Liver (tissue), 9 donors: ENCODE results near the gene PRRC2A. TPM values are rescaled to one million over a fixed set of nuclear protein-coding genes. Genes with fewer than 3 reads are reported as not detected.
A peak's percentile ranks its signal among the peaks of the same experiment; 100 is the strongest.

ENCODE experiments used
- DNase-seq: peaks from one replicate; pipeline ENCODE4 v3.0.0-alpha.2; 2017; ENCODE audit warnings: low spot score
- H3K27ac ChIP-seq, 2 donors: one replicate each; pipeline ENCODE4 v1.7.0; 2013; ENCODE audit warnings: inconsistent platforms in 2 of 2, low read length in 2 of 2, control low read depth in 1 of 2, low read depth in 1 of 2, mild to moderate bottlenecking in 1 of 2
- H3K27me3 ChIP-seq, 4 donors: one replicate each; pipeline versions ENCODE4 v1.6.1 to v1.7.0; 2013; ENCODE audit warnings: low read length in 3 of 4, inconsistent platforms in 1 of 4, mild to moderate bottlenecking in 1 of 4, moderate library complexity in 1 of 4; ENCODE audit not compliant: control insufficient read depth in 4 of 4, insufficient read depth in 4 of 4
- H3K36me3 ChIP-seq, 4 donors: one replicate each; pipeline versions ENCODE4 v1.6.1 to v1.7.0; 2013; ENCODE audit warnings: low read length in 3 of 4, mild to moderate bottlenecking in 3 of 4, low read depth in 1 of 4, moderate library complexity in 1 of 4; ENCODE audit not compliant: control insufficient read depth in 4 of 4, insufficient read depth in 3 of 4
- H3K4me1 ChIP-seq, 4 donors: one replicate each; pipeline versions ENCODE4 v1.6.1 to v1.7.0; 2013; ENCODE audit warnings: low read length in 3 of 4, mild to moderate bottlenecking in 3 of 4, moderate library complexity in 1 of 4; ENCODE audit not compliant: control insufficient read depth in 4 of 4, insufficient read depth in 4 of 4
- H3K4me3 ChIP-seq, 3 donors: one replicate each; pipeline versions ENCODE4 v1.6.1 to v1.7.0; 2013; ENCODE audit warnings: low read length in 3 of 3, control low read depth in 1 of 3, low read depth in 1 of 3, mild to moderate bottlenecking in 1 of 3
- H3K9ac ChIP-seq, 2 donors: one replicate each; pipeline ENCODE4 v1.7.0; 2013; ENCODE audit warnings: low read length in 2 of 2, mild to moderate bottlenecking in 2 of 2, moderate library complexity in 2 of 2, control low read depth in 1 of 2, low read depth in 1 of 2
- H3K9me3 ChIP-seq, 4 donors: one replicate each; pipeline versions ENCODE4 v1.6.1 to v1.7.0; 2013; ENCODE audit warnings: low read length in 3 of 4; ENCODE audit not compliant: control insufficient read depth in 4 of 4
- EGR1 ChIP-seq, 2 donors: IDR thresholded peaks; 2 replicates each; pipeline ENCODE4 v1.6.1; 2016 to 2018; ENCODE audit warnings: antibody characterized with exemption in 2 of 2, low read depth in 2 of 2
- HNF4A ChIP-seq, 2 donors: conservative IDR thresholded peaks; 2 replicates each; pipeline ENCODE4 v1.6.1; 2016; ENCODE audit warnings: antibody characterized with exemption in 2 of 2, mild to moderate bottlenecking in 2 of 2
- JUND ChIP-seq, 2 donors: IDR thresholded peaks; 2 replicates each; pipeline ENCODE4 v1.6.1; 2016; ENCODE audit warnings: antibody characterized with exemption in 2 of 2
- RAD21 ChIP-seq, 2 donors: IDR thresholded peaks; 2 replicates each; pipeline ENCODE4 v1.6.1; 2016; ENCODE audit warnings: antibody characterized with exemption in 2 of 2, mild to moderate bottlenecking in 2 of 2
- SP1 ChIP-seq: IDR thresholded peaks from 2 replicates; pipeline ENCODE4 v1.6.1; 2018; ENCODE audit warnings: antibody characterized with exemption, mild to moderate bottlenecking
- WGBS: extraction: QIAGEN DNeasy Blood & Tissue Kit; methylation state at CpG from one replicate; pipeline ENCODE4 v1.1.7; 2013; 5-methylcytosine and 5-hydroxymethylcytosine counted together
- polyA plus RNA-seq, 2 donors: library from polyadenylated mRNA; stranded (reverse) in 1 of 2; unstranded in 1 of 2; fragments of 200-250 nt in 1 of 2; fragments of >200 nt in 1 of 2; fragmentation: Nextera tagmentation in 1 of 2; extraction: Ambion mirVana in 1 of 2; gene quantifications; one replicate each; pipeline versions ENCODE4 v1.2.1 to v1.2.3, GENCODE V29; 2013 to 2015
- total RNA-seq, 2 donors: library from RNA; depleted of rRNA; stranded (reverse); fragments of >200 nt; gene quantifications; one replicate each; pipeline ENCODE4 v1.2.3, GENCODE V29; 2014
- TF ChIP-seq, protein P1 (sequence below): IDR thresholded peaks from 2 replicates; pipeline ENCODE4 v1.6.1; 2016; ENCODE audit warnings: antibody characterized with exemption, mild to moderate bottlenecking
- TF ChIP-seq, protein P2 (sequence below): IDR thresholded peaks from 2 replicates; pipeline ENCODE4 v1.6.1; 2016; ENCODE audit warnings: antibody characterized with exemption
- TF ChIP-seq, protein P3 (sequence below): fragments of 150-350 bp; IDR thresholded peaks from 2 replicates; pipeline ENCODE4 v1.5.1; 2017; ENCODE audit warnings: improper control_type of control experiment, low read depth, low read length; ENCODE audit not compliant: missing input control
- donor health status: healthy.
- donor health status: healthy.
- donor health status: healthy.
- donor health status: healthy.
- donor health status: healthy.

The PRRC2A gene
- total and polyA plus RNA-seq, 4 donors: 21.9 to 39.3 (median 29.5) TPM

DNA sequence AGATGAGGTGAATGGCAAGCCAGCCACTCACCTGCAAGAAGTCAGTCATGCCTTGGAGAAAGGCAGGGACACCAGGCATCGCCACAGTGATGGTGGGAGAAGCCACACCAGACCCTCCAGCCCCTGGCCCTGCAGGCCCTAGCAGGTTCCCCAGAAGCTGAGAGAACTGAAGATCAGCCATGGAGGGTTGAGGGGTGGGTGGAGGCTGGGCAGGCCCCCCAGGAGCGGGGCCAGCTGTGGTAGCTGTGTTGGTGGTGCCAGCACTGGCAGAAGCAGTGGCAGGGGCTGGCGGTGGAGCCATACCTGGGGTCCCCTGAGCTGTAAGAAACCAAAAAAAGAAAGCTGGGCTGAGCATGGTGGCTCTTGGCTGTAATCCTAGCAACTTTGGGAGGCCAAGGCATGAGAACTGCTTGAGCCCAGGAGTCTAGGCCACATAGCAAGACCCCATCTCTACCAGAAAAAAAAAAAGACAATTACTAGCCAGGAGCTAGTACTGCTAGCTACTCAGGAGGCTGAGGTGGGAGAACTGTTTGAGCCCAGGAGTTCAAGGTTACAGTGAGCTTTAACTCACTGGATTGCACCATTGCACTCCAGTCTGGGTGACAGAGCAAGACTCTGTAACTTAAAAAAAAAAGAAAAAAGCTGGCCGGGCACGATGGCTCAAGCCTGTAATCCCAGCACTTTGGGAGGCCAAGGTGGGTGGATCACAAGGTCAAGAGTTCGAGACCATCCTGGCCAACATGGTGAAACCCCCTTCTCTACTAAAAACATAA lies 22.5 kb downstream of the PRRC2A start:
- H3K27me3 ChIP-seq: no peaks in the 10 kb centered on the region
- H3K4me1 ChIP-seq: peaks cover 0 to 25% (median 19%) of the 10 kb centered on the region in 4 donors
- no peak overlapping the region for H3K27ac ChIP-seq
- no peak for DNase-seq
- H3K36me3 ChIP-seq: peaks cover 31 to 87% (median 66%) of the 10 kb centered on the region in 4 donors
- peak; percentile 10 for TF ChIP-seq SP1
- peak; percentile 25 for TF ChIP-seq HNF4A (conservative IDR thresholded peaks at IDR 0.05)
- TF ChIP-seq JUND (IDR thresholded peaks at IDR 0.05): no peak
- no peak for TF ChIP-seq EGR1 (IDR thresholded peaks at IDR 0.05; ENCODE audit: low read depth in 2 of 2)
- TF ChIP-seq, protein P1, sequence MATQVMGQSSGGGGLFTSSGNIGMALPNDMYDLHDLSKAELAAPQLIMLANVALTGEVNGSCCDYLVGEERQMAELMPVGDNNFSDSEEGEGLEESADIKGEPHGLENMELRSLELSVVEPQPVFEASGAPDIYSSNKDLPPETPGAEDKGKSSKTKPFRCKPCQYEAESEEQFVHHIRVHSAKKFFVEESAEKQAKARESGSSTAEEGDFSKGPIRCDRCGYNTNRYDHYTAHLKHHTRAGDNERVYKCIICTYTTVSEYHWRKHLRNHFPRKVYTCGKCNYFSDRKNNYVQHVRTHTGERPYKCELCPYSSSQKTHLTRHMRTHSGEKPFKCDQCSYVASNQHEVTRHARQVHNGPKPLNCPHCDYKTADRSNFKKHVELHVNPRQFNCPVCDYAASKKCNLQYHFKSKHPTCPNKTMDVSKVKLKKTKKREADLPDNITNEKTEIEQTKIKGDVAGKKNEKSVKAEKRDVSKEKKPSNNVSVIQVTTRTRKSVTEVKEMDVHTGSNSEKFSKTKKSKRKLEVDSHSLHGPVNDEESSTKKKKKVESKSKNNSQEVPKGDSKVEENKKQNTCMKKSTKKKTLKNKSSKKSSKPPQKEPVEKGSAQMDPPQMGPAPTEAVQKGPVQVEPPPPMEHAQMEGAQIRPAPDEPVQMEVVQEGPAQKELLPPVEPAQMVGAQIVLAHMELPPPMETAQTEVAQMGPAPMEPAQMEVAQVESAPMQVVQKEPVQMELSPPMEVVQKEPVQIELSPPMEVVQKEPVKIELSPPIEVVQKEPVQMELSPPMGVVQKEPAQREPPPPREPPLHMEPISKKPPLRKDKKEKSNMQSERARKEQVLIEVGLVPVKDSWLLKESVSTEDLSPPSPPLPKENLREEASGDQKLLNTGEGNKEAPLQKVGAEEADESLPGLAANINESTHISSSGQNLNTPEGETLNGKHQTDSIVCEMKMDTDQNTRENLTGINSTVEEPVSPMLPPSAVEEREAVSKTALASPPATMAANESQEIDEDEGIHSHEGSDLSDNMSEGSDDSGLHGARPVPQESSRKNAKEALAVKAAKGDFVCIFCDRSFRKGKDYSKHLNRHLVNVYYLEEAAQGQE: no peak
- no peak overlapping the region for H3K4me3 ChIP-seq
- H3K9me3 ChIP-seq: no peaks in the 10 kb centered on the region
- 74% methylated on average over 6 of the region's 6 CpGs for WGBS
- H3K9ac ChIP-seq: no peak overlapping the region

DNA sequence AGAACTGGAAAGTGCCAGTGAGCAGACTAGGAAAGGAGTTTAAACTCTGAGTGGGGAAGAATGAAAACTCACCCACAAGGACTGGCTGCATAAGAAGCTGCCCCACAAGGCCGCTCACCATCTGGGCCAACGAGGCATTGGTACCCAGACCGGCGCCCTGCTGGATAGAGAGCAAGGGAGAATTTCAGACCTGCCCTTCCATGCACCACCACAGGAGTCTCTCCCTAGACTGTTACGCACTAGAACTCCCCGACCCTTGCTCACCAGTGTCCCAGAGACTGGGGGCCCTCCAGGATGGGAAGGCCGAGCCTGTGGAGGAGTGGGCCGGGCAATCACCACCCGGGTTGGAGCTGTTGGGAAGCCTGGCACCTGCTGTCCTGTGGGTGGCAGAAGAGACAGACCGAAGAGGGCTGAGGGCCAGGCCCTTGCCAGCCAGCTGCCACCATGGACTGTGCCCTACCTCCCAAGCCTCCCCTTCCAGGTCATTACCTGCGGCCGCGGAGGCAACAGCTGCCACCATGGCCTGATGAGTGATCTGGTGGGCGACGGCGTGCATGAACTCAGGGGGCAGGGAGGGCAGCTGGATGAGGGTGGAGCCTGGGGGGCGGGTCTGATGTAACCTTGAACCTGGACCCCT lies 23.4 kb downstream of the PRRC2A start:
- WGBS: 62% methylated on average over 17 of the region's 17 CpGs
- no peak overlapping the region for H3K9ac ChIP-seq
- peaks cover 0 to 25% (median 19%) of the 10 kb centered on the region in 4 donors for H3K4me1 ChIP-seq
- no peak overlapping the region for H3K4me3 ChIP-seq
- H3K36me3 ChIP-seq: peaks cover 36 to 90% (median 72%) of the 10 kb centered on the region in 4 donors
- DNase-seq: no peak
- no peaks in the 10 kb centered on the region for H3K27me3 ChIP-seq
- H3K9me3 ChIP-seq: no peaks in the 10 kb centered on the region
- TF ChIP-seq RAD21 (IDR thresholded peaks at IDR 0.05) (peak; percentile 51 to 69), HNF4A (conservative IDR thresholded peaks at IDR 0.05) (peak; percentile 45 to 57)
- TF ChIP-seq, protein P2, sequence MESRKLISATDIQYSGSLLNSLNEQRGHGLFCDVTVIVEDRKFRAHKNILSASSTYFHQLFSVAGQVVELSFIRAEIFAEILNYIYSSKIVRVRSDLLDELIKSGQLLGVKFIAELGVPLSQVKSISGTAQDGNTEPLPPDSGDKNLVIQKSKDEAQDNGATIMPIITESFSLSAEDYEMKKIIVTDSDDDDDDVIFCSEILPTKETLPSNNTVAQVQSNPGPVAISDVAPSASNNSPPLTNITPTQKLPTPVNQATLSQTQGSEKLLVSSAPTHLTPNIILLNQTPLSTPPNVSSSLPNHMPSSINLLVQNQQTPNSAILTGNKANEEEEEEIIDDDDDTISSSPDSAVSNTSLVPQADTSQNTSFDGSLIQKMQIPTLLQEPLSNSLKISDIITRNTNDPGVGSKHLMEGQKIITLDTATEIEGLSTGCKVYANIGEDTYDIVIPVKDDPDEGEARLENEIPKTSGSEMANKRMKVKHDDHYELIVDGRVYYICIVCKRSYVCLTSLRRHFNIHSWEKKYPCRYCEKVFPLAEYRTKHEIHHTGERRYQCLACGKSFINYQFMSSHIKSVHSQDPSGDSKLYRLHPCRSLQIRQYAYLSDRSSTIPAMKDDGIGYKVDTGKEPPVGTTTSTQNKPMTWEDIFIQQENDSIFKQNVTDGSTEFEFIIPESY: no peak
- TF ChIP-seq, protein P3, sequence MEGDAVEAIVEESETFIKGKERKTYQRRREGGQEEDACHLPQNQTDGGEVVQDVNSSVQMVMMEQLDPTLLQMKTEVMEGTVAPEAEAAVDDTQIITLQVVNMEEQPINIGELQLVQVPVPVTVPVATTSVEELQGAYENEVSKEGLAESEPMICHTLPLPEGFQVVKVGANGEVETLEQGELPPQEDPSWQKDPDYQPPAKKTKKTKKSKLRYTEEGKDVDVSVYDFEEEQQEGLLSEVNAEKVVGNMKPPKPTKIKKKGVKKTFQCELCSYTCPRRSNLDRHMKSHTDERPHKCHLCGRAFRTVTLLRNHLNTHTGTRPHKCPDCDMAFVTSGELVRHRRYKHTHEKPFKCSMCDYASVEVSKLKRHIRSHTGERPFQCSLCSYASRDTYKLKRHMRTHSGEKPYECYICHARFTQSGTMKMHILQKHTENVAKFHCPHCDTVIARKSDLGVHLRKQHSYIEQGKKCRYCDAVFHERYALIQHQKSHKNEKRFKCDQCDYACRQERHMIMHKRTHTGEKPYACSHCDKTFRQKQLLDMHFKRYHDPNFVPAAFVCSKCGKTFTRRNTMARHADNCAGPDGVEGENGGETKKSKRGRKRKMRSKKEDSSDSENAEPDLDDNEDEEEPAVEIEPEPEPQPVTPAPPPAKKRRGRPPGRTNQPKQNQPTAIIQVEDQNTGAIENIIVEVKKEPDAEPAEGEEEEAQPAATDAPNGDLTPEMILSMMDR: peak; percentile 11
- H3K27ac ChIP-seq: no peak overlapping the region
